ENCODE data around the gene MEGF11. TPM values are rescaled to one million over a fixed set of nuclear protein-coding genes. Genes with fewer than 3 reads are reported as not detected.

MEGF11 gene
- total RNA-seq, 1 experiment from 2014 or later: not detected

- Histone ChIP-seq H3K4me1 (ENCODE audit: low read length) (peaks cover 11% of the 10 kb centered on the region), H4K20me1 (ENCODE audit: insufficient read depth, low read depth, low read length) (no peaks in the 10 kb centered on the region), H3K27me3 (ENCODE audit: low read length) (no peaks in the 10 kb centered on the region), H3K36me3 (ENCODE audit: insufficient read depth, low read length) (no peaks in the 10 kb centered on the region), H2AFZ (ENCODE audit: low read length) (no peak overlapping the region), H3K4me3 (ENCODE audit: low read length) (no peak overlapping the region), H3K9me3 (ENCODE audit: low read length) (no peaks in the 10 kb centered on the region), H3K4me2 (ENCODE audit: low read depth, low read length, poor library complexity, severe bottlenecking) (peak overlapping the region; percentile 17), H3K27ac (ENCODE audit: low read length) (no peak overlapping the region), H3K9ac (ENCODE audit: low read length) (no peak overlapping the region), H3K79me2 (ENCODE audit: low read length) (no peaks in the 10 kb centered on the region), H3K9me2 (replicated peaks; ENCODE audit: insufficient read depth, low read length) (no peaks in the 10 kb centered on the region)
- peak; percentile 53 for DNase-seq
These were observed 99.8 kb downstream of the MEGF11 start for GRCh38 chr15:66153549-66154415.

- Histone ChIP-seq H4K20me1 (ENCODE audit: insufficient read depth, low read depth, low read length) (no peaks in the 10 kb centered on the region), H2AFZ (ENCODE audit: low read length) (no peak overlapping the region), H3K9me2 (replicated peaks; ENCODE audit: insufficient read depth, low read length) (no peaks in the 10 kb centered on the region), H3K9me3 (ENCODE audit: low read length) (no peaks in the 10 kb centered on the region), H3K27ac (ENCODE audit: low read length) (no peak overlapping the region), H3K27me3 (ENCODE audit: low read length) (no peaks in the 10 kb centered on the region), H3K79me2 (ENCODE audit: low read length) (no peaks in the 10 kb centered on the region), H3K4me2 (ENCODE audit: low read depth, low read length, poor library complexity, severe bottlenecking) (no peak overlapping the region), H3K4me3 (ENCODE audit: low read length) (no peak overlapping the region), H3K4me1 (ENCODE audit: low read length) (peaks cover 11% of the 10 kb centered on the region), H3K36me3 (ENCODE audit: insufficient read depth, low read length) (no peaks in the 10 kb centered on the region), H3K9ac (ENCODE audit: low read length) (no peak overlapping the region)
- DNase-seq: no peak
These were observed 100.9 kb downstream of the MEGF11 start for GRCh38 chr15:66152650-66153049.

DNA sequence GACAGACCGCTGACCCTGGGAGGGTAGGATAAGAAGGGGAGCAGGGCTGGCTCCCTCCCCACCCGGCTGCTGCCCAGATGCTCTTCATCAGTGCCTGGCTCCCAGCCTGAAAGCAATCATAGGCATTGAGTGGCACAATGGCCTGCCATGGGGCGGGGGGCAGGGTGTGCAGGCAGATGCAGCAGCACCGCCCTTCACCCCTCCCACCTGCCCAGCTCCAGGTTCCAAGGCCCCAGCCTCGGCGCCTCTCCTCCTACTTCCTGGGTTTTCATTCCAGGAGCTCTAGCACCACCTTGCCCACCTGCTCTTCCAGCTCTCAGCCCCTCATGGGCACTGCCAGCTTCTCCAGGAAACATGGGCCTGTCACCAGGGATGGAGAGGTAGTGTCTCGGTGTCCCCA is 101.7 kb downstream of the MEGF11 start:
- no peak overlapping the region for H3K4me2 ChIP-seq (ENCODE audit: low read depth, low read length, poor library complexity, severe bottlenecking)
- no peaks in the 10 kb centered on the region for H3K9me2 ChIP-seq (replicated peaks; ENCODE audit: insufficient read depth, low read length)

GRCh38 chr15:66149871-66150270 is 103.7 kb downstream of the MEGF11 start:
- Histone ChIP-seq H3K27me3 (ENCODE audit: low read length) (no peaks in the 10 kb centered on the region), H4K20me1 (ENCODE audit: insufficient read depth, low read depth, low read length) (no peaks in the 10 kb centered on the region), H3K9me2 (replicated peaks; ENCODE audit: insufficient read depth, low read length) (no peaks in the 10 kb centered on the region), H3K4me3 (ENCODE audit: low read length) (no peak overlapping the region), H3K27ac (ENCODE audit: low read length) (no peak overlapping the region), H3K4me2 (ENCODE audit: low read depth, low read length, poor library complexity, severe bottlenecking) (no peak overlapping the region), H3K36me3 (ENCODE audit: insufficient read depth, low read length) (no peaks in the 10 kb centered on the region), H3K4me1 (ENCODE audit: low read length) (peaks cover 11% of the 10 kb centered on the region), H2AFZ (ENCODE audit: low read length) (no peak overlapping the region), H3K9ac (ENCODE audit: low read length) (no peak overlapping the region), H3K79me2 (ENCODE audit: low read length) (no peaks in the 10 kb centered on the region), H3K9me3 (ENCODE audit: low read length) (no peaks in the 10 kb centered on the region)
- no peak for DNase-seq

More for the DNA sequence above, 101.7 kb downstream of the MEGF11 start:
- no peaks in the 10 kb centered on the region for H3K27me3 ChIP-seq (ENCODE audit: low read length)
- no peak overlapping the region for H3K9ac ChIP-seq (ENCODE audit: low read length)
- no peaks in the 10 kb centered on the region for H3K36me3 ChIP-seq (ENCODE audit: insufficient read depth, low read length)
- H3K9me3 ChIP-seq (ENCODE audit: low read length): no peaks in the 10 kb centered on the region
- DNase-seq: no peak
- no peak overlapping the region for H3K27ac ChIP-seq (ENCODE audit: low read length)
- H4K20me1 ChIP-seq (ENCODE audit: insufficient read depth, low read depth, low read length): no peaks in the 10 kb centered on the region
- no peak overlapping the region for H3K4me3 ChIP-seq (ENCODE audit: low read length)
- peaks cover 11% of the 10 kb centered on the region for H3K4me1 ChIP-seq (ENCODE audit: low read length)
- H3K79me2 ChIP-seq (ENCODE audit: low read length): no peaks in the 10 kb centered on the region
- H2AFZ ChIP-seq (ENCODE audit: low read length): no peak overlapping the region

GRCh38 chr15:66148187-66148586 is 105.4 kb downstream of the MEGF11 start:
- no peaks in the 10 kb centered on the region for H3K9me3 ChIP-seq (ENCODE audit: low read length)
- H3K79me2 ChIP-seq (ENCODE audit: low read length): no peaks in the 10 kb centered on the region
- H3K36me3 ChIP-seq (ENCODE audit: insufficient read depth, low read length): no peaks in the 10 kb centered on the region
- H3K9me2 ChIP-seq (replicated peaks; ENCODE audit: insufficient read depth, low read length): no peaks in the 10 kb centered on the region
- no peaks in the 10 kb centered on the region for H4K20me1 ChIP-seq (ENCODE audit: insufficient read depth, low read depth, low read length)
- no peaks in the 10 kb centered on the region for H3K4me1 ChIP-seq (ENCODE audit: low read length)
- H3K27ac ChIP-seq (ENCODE audit: low read length): no peak overlapping the region
- no peak overlapping the region for H2AFZ ChIP-seq (ENCODE audit: low read length)
- DNase-seq: no peak
- H3K4me2 ChIP-seq (ENCODE audit: low read depth, low read length, poor library complexity, severe bottlenecking): no peak overlapping the region
- H3K4me3 ChIP-seq (ENCODE audit: low read length): no peak overlapping the region
- H3K27me3 ChIP-seq (ENCODE audit: low read length): no peaks in the 10 kb centered on the region
- H3K9ac ChIP-seq (ENCODE audit: low read length): no peak overlapping the region

DNA sequence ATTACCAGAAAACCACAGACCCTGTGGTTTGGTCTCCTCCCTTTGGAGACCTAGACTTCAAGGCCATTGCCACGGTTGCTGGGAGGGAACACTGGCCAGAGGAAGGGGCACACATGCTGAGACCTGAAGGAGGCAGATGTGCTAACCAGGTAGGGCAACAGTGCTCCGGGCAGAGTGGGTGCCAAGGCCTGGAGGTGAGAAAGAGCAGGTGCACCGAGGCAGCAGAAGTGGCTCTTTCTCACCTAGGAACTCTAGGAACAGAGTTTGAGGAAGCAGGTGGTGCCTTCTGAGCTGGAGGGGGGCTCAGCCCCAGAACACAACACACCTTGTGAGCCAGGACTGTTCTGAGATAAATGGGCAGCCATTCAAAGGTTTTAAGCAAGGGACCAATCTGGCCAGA is 106.1 kb downstream of the MEGF11 start:
- Histone ChIP-seq H3K4me2 (ENCODE audit: low read depth, low read length, poor library complexity, severe bottlenecking) (no peak overlapping the region), H3K27ac (ENCODE audit: low read length) (no peak overlapping the region), H3K27me3 (ENCODE audit: low read length) (no peaks in the 10 kb centered on the region), H4K20me1 (ENCODE audit: insufficient read depth, low read depth, low read length) (no peaks in the 10 kb centered on the region), H3K4me3 (ENCODE audit: low read length) (no peak overlapping the region), H3K9me3 (ENCODE audit: low read length) (no peaks in the 10 kb centered on the region), H2AFZ (ENCODE audit: low read length) (no peak overlapping the region), H3K9me2 (replicated peaks; ENCODE audit: insufficient read depth, low read length) (no peaks in the 10 kb centered on the region), H3K4me1 (ENCODE audit: low read length) (no peaks in the 10 kb centered on the region), H3K9ac (ENCODE audit: low read length) (no peak overlapping the region), H3K79me2 (ENCODE audit: low read length) (no peaks in the 10 kb centered on the region), H3K36me3 (ENCODE audit: insufficient read depth, low read length) (no peaks in the 10 kb centered on the region)
- DNase-seq: no peak

GRCh38 chr15:66145726-66146182 is 107.8 kb downstream of the MEGF11 start:
- DNase-seq: no peak
- Histone ChIP-seq H3K36me3 (ENCODE audit: insufficient read depth, low read length) (no peaks in the 10 kb centered on the region), H3K9ac (ENCODE audit: low read length) (no peak overlapping the region), H3K4me3 (ENCODE audit: low read length) (no peak overlapping the region), H3K27me3 (ENCODE audit: low read length) (no peaks in the 10 kb centered on the region), H3K27ac (ENCODE audit: low read length) (no peak overlapping the region), H3K4me2 (ENCODE audit: low read depth, low read length, poor library complexity, severe bottlenecking) (no peak overlapping the region), H4K20me1 (ENCODE audit: insufficient read depth, low read depth, low read length) (no peaks in the 10 kb centered on the region), H2AFZ (ENCODE audit: low read length) (no peak overlapping the region), H3K9me3 (ENCODE audit: low read length) (no peaks in the 10 kb centered on the region), H3K79me2 (ENCODE audit: low read length) (no peaks in the 10 kb centered on the region), H3K9me2 (replicated peaks; ENCODE audit: insufficient read depth, low read length) (no peaks in the 10 kb centered on the region), H3K4me1 (ENCODE audit: low read length) (no peaks in the 10 kb centered on the region)

DNA sequence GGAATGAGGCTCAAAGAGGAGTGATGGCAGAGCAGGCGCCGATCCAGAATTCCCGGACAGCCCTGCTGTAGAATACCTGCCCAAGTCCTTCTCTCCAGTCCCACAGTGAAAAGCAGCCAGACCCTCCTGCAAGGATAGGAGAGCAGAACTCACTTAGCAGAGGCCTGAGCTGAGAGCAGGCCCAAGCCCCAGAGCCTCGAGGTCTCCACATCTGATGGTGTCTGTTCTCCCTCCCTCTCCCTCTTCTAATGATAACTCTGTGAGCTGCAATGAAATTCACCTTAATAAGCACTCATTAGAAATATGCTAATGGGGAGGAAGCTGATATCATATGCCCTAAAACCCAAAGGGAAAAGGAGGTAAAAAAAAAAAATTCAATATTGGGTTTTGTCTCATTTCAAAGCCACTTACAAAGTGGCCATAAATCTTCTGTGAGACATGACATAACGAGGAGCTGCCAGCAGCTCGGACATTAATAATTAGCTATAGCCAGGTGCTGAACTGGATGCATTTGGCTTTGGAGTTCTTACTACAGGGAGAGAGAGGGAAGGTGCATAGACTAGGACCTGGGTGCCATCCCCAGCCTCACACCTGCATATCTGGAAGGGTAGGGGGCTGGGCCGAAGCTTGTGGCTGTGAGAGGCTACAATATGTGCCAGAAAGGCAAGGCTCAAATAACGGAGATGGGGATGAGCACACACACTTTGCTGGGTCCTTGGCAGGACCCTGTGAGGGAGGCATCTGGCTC is 108.4 kb downstream of the MEGF11 start:
- no peak for DNase-seq
- H3K27me3 ChIP-seq (ENCODE audit: low read length): no peaks in the 10 kb centered on the region
- H3K36me3 ChIP-seq (ENCODE audit: insufficient read depth, low read length): no peaks in the 10 kb centered on the region
- no peak overlapping the region for H3K4me2 ChIP-seq (ENCODE audit: low read depth, low read length, poor library complexity, severe bottlenecking)
- H3K4me1 ChIP-seq (ENCODE audit: low read length): no peaks in the 10 kb centered on the region
- H3K79me2 ChIP-seq (ENCODE audit: low read length): no peaks in the 10 kb centered on the region
- no peak overlapping the region for H3K27ac ChIP-seq (ENCODE audit: low read length)
- H3K9ac ChIP-seq (ENCODE audit: low read length): no peak overlapping the region
- H4K20me1 ChIP-seq (ENCODE audit: insufficient read depth, low read depth, low read length): no peaks in the 10 kb centered on the region
- H3K9me2 ChIP-seq (replicated peaks; ENCODE audit: insufficient read depth, low read length): no peaks in the 10 kb centered on the region
- H3K9me3 ChIP-seq (ENCODE audit: low read length): no peaks in the 10 kb centered on the region
- no peak overlapping the region for H3K4me3 ChIP-seq (ENCODE audit: low read length)
- H2AFZ ChIP-seq (ENCODE audit: low read length): no peak overlapping the region

Data from Karpas-422 (cell line).